Activated naive CD4-positive, alpha-beta T cell treated with Interleukin-2 at 50 U/mL for 16 hours (primary cell): ENCODE results near the gene ARL16.

Experiments used
- DNase-seq: peaks from one replicate; pipeline ENCODE4 v3.0.0-alpha.2; 2020

The ARL16 gene

GRCh38 chr17:81683584-81684441, at the start of gene ARL16, which contains the start of gene HGS:
TSS of gene ARL16 (minus strand) at chr17:81683797. CDS start at chr17:81683753, 44 bp downstream.
TSS of gene HGS (plus strand) at chr17:81684011. CDS start at chr17:81684067, 56 bp downstream.
- DNase-seq: peak; percentile 98

GRCh38 chr17:81727324-81728031, 43.9 kb upstream of the ARL16 start:
- DNase-seq: no peak

- no peak for DNase-seq
These were observed 42.4 kb upstream of the ARL16 start for GRCh38 chr17:81726004-81726403.

GRCh38 chr17:81725439-81725838, 41.8 kb upstream of the ARL16 start:
- DNase-seq: no peak

GRCh38 chr17:81723651-81724209, 40.1 kb upstream of the ARL16 start:
- no peak for DNase-seq

- DNase-seq: no peak
These were observed 38.9 kb upstream of the ARL16 start for GRCh38 chr17:81722184-81723120.

- DNase-seq: no peak
These were observed 36.9 kb upstream of the ARL16 start for GRCh38 chr17:81720267-81721071.

GRCh38 chr17:81719410-81720266, 36.0 kb upstream of the ARL16 start:
- DNase-seq: no peak

GRCh38 chr17:81717766-81718089, 34.1 kb upstream of the ARL16 start:
- DNase-seq: no peak

GRCh38 chr17:81717049-81717765, 33.6 kb upstream of the ARL16 start:
- no peak for DNase-seq

- DNase-seq: no peak
These were observed 33.0 kb upstream of the ARL16 start for GRCh38 chr17:81716674-81716996.

- DNase-seq: no peak
These were observed 32.5 kb upstream of the ARL16 start for GRCh38 chr17:81715872-81716673.

GRCh38 chr17:81715107-81715871, 31.7 kb upstream of the ARL16 start:
- DNase-seq: no peak

GRCh38 chr17:81714412-81715106, 31.0 kb upstream of the ARL16 start:
- DNase-seq: no peak

- no peak for DNase-seq
These were observed 30.2 kb upstream of the ARL16 start for GRCh38 chr17:81713556-81714411.

GRCh38 chr17:81713004-81713555, 29.5 kb upstream of the ARL16 start:
- DNase-seq: no peak
